A673 (cell line): ENCODE measurements around the gene GOLGA8B. TPM values are rescaled to one million over a fixed set of nuclear protein-coding genes. Genes with fewer than 3 reads are reported as not detected.
"Not testable (repeated sequence)": the region's sequence is repeated elsewhere in the genome, so short reads cannot be mapped to it uniquely, and the experiment has no call there.

Experiments
- BruUV-seq: library from RNA; stranded (reverse); fragments of 400-500 nt; replicated peaks from 2 replicates; lab custom pipeline; 2021; lab: Mats Ljungman, UMichigan
- CTCF ChIA-PET: fragments of 300-600 bp; sonication (Branson Sonifier 250); formaldehyde crosslinking; loops from one replicate; lab custom pipeline; 2022; ENCODE audit warnings: antibody characterized with exemption; lab: Charles Lee
- POLR2A ChIA-PET: fragments of 300-600 bp; sonication (Branson Sonifier 250); formaldehyde crosslinking; loops from one replicate; lab custom pipeline; 2022; ENCODE audit warnings: antibody characterized with exemption; ENCODE audit not compliant: low non-redundant PET; lab: Charles Lee
- DNase-seq: peaks from one replicate; pipeline ENCODE4 v3.0.0-alpha.2; 2015; ENCODE audit warnings: low spot score
- H3K27ac ChIP-seq: fragments of 200-600 bp; sonication (generic); 2 replicates; pipeline ENCODE4 v1.5.1; 2016; ENCODE audit warnings: mixed run types, low read depth, mild to moderate bottlenecking, mixed read lengths, antibody characterized with exemption, low read length; ENCODE audit not compliant: poor library complexity, severe bottlenecking
- H3K27me3 ChIP-seq: fragments of 200-600 bp; sonication (generic); replicated peaks from 2 replicates; pipeline ENCODE4 v1.6.1; 2017; ENCODE audit warnings: mixed run types, low read depth, mild to moderate bottlenecking, mixed read lengths, antibody characterized with exemption, low read length; ENCODE audit not compliant: insufficient read depth, poor library complexity
- H3K36me3 ChIP-seq: fragments of 200-600 bp; sonication (generic); 2 replicates; pipeline ENCODE4 v1.6.1; 2016; ENCODE audit warnings: mixed run types, mild to moderate bottlenecking, mixed read lengths, antibody characterized with exemption, low read length; ENCODE audit not compliant: insufficient read depth, poor library complexity, severe bottlenecking
- H3K4me1 ChIP-seq: fragments of 200-600 bp; sonication (generic); 2 replicates; pipeline ENCODE4 v1.6.1; 2017; ENCODE audit warnings: mixed run types, mild to moderate bottlenecking, mixed read lengths, antibody characterized with exemption, low read length; ENCODE audit not compliant: insufficient read depth, poor library complexity, severe bottlenecking
- H3K4me3 ChIP-seq: fragments of 200-600 bp; sonication (generic); 2 replicates; pipeline ENCODE4 v1.5.1; 2016; ENCODE audit warnings: low read depth, mixed run types, mild to moderate bottlenecking, mixed read lengths, low read length; ENCODE audit not compliant: poor library complexity, severe bottlenecking
- H3K9me3 ChIP-seq: fragments of 200-600 bp; sonication (generic); 2 replicates; pipeline ENCODE4 v1.6.1; 2016; ENCODE audit warnings: mixed run types, low read depth, mild to moderate bottlenecking, mixed read lengths, antibody characterized with exemption, low read length; ENCODE audit not compliant: poor library complexity, severe bottlenecking
- CTCF ChIP-seq: fragments of 300-800, 200-600 bp; sonication (generic); conservative IDR thresholded peaks from 2 replicates; pipeline ENCODE4 v1.5.1; 2017; ENCODE audit warnings: low read depth, mild to moderate bottlenecking, antibody characterized with exemption, low read length, moderate library complexity, mixed read lengths
- EZH2 ChIP-seq: fragments of 200-600 bp; sonication (generic); IDR thresholded peaks from 2 replicates; pipeline ENCODE4 v1.6.1; 2017; ENCODE audit warnings: borderline replicate concordance, low read depth, mild to moderate bottlenecking, mixed read lengths, antibody characterized with exemption, low read length; ENCODE audit not compliant: poor library complexity, severe bottlenecking
- intact Hi-C: fragments of 100-400 bp; cut with micrococcal nuclease; formaldehyde crosslinking; loops from one replicate; pipeline ENCODE4 v1.10.0; 2022; ENCODE audit not compliant: unreplicated experiment
- total RNA-seq: library from RNA; stranded (reverse); gene quantifications from 2 replicates; pipeline ENCODE4 v1.2.3, GENCODE V29; 2021

The GOLGA8B gene
- total RNA-seq, 1 experiment from 2014 or later, result 36.0 TPM

DNA sequence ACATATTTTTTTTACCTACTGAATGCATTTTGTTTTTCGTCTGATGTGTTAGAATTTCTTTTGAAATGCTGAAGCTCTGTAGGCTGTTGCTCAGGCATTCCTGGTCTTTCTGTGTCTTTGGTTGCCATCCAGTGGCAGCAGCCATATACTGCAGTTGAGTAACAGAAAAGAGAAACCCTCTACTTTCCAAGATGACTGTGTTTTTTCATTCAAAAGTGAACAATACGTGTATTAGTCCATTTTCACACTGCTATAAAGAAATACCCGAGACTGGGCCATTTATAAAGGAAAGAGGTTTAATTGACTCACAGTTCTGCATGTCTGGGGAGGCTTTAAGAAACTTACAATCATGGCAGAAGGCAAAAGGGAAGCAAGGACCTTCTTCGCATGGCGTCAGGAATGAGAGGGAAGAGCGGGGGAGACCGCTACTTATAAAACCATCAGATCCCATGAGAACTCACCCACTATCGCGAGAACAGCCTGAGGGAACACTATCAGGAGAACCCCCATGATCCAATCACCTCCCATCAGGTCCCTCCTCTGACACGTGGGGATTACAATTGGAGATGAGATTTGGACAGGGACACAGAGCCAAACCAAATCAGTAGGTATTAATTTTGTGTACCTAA, 4.7 kb upstream of the GOLGA8B start:
- TF ChIP-seq EZH2, result no peak
- peak; percentile 83 for TF ChIP-seq CTCF
- ChIA-PET CTCF (interaction anchor here (0.6 to 0.9 kb wide), 3 partner anchors 478 to 526 kb away, joined by 3 to 4 read pairs (median 3); no protein-coding TSS in a partner anchor), POLR2A (no interaction called here)
- TSS peak; percentile 96 for BruUV-seq
- intact Hi-C loops, result loop anchor here (1.0 to 2.0 kb wide), 3 partner anchors 73 to 525 kb away; partner anchors contain the start of genes NOP10 and NUTM1
- peak; percentile 76 for DNase-seq
- Histone ChIP-seq H3K27me3 (no peaks in the 10 kb centered on the region), H3K4me1 (peaks cover 5% of the 10 kb centered on the region), H3K4me3 (peak overlapping the region; percentile 1), H3K27ac (no peak overlapping the region), H3K9me3 (no peaks in the 10 kb centered on the region), H3K36me3 (no peaks in the 10 kb centered on the region)

- CTCF ChIA-PET, result not testable (repeated sequence)
These were observed 2.5 kb upstream of the GOLGA8B start for GRCh38 chr15:34585966-34586365.

GRCh38 chr15:34584996-34585395, 1.5 kb upstream of the GOLGA8B start:
- ChIA-PET POLR2A (no interaction called here), CTCF (no interaction called here)
- Histone ChIP-seq H3K27ac (no peak overlapping the region), H3K4me3 (no peak overlapping the region), H3K4me1 (peaks cover 5% of the 10 kb centered on the region), H3K36me3 (no peaks in the 10 kb centered on the region), H3K27me3 (no peaks in the 10 kb centered on the region), H3K9me3 (no peaks in the 10 kb centered on the region)
- no peak for TF ChIP-seq EZH2
- no peak for TF ChIP-seq CTCF
- BruUV-seq, result no TSS peak
- no peak for DNase-seq
- intact Hi-C loops, result no loop called here

More at GRCh38 chr15:34585966-34586365, 2.5 kb upstream of the GOLGA8B start:
- BruUV-seq, POLR2A ChIA-PET, H3K4me3 ChIP-seq, DNase-seq, H3K9me3 ChIP-seq, H3K27ac ChIP-seq, H3K4me1 ChIP-seq, H3K36me3 ChIP-seq, H3K27me3 ChIP-seq, intact Hi-C loops: not testable (repeated sequence)

GRCh38 chr15:34584330-34584668, 848 bp upstream of the GOLGA8B start:
- ChIA-PET POLR2A (no interaction called here), CTCF (no interaction called here)
- BruUV-seq, result no TSS peak
- H3K9me3 ChIP-seq, result no peaks in the 10 kb centered on the region
- TF ChIP-seq EZH2 (no peak), CTCF (no peak)
- DNase-seq, result no peak
- intact Hi-C loops, result no loop called here
- H3K4me3 ChIP-seq, result peak overlapping the region; percentile 92
- H3K4me1 ChIP-seq, result peaks cover 5% of the 10 kb centered on the region
- H3K27me3 ChIP-seq, result no peaks in the 10 kb centered on the region
- H3K36me3 ChIP-seq, result no peaks in the 10 kb centered on the region
- H3K27ac ChIP-seq, result no peak overlapping the region
